ENCODE measurements around the gene GPR148. TPM values are rescaled to one million over a fixed set of nuclear protein-coding genes. Genes with fewer than 3 reads are reported as not detected.
"Not testable (repeated sequence)": the region's sequence is repeated elsewhere in the genome, so short reads cannot be mapped to it uniquely, and the experiment has no call there.

GPR148 gene
- polyA plus RNA-seq, 1 donor (not counting 4 experiments of a cell fraction or from before 2014, with no cell fraction given) = not detected

GRCh38 chr2:130693474-130693873, 35.4 kb upstream of the GPR148 start:
- H3K4me3 ChIP-seq (ENCODE audit: control insufficient read depth in 2 of 3, extremely low read depth in 1 of 3, insufficient read depth in 2 of 3, low read depth in 1 of 3, low read length in 3 of 3); H4K20me1 ChIP-seq (ENCODE audit: control insufficient read depth, extremely low read depth, insufficient read depth, low read length); H2AFZ ChIP-seq (ENCODE audit: control insufficient read depth, low read length); H3K79me2 ChIP-seq (ENCODE audit: control insufficient read depth, insufficient read depth, low read length); FAIRE-seq; H3K9me1 ChIP-seq (ENCODE audit: control insufficient read depth, extremely low read depth, insufficient read depth, low read length); dilution Hi-C loops (cut with MboI; ENCODE audit: extremely low pct_ligation_motif_present, low sequenced_read_pairs); H3K4me1 ChIP-seq (ENCODE audit: control insufficient read depth, extremely low read depth, insufficient read depth, low read length); H3K9me3 ChIP-seq (ENCODE audit: control insufficient read depth, low read depth, low read length); H3K36me3 ChIP-seq (ENCODE audit: control insufficient read depth in 2 of 2, extremely low read depth in 1 of 2, insufficient read depth in 2 of 2, low read length in 2 of 2); H3K27ac ChIP-seq (ENCODE audit: control insufficient read depth, insufficient read depth, low read length); DNase-seq (ENCODE audit: low read depth, low spot score); H3K4me2 ChIP-seq (ENCODE audit: control insufficient read depth, extremely low read depth, insufficient read depth, low read depth, low read length); H3K27me3 ChIP-seq (ENCODE audit: control insufficient read depth, extremely low read depth, insufficient read depth, low read length); H3K9ac ChIP-seq (ENCODE audit: control insufficient read depth, extremely low read depth, insufficient read depth, low read length): not testable (repeated sequence)
- TF ChIP-seq CTCF (optimal IDR thresholded peaks at IDR 0.05 in 1 of 3, IDR thresholded peaks at IDR 0.05 in 1 of 3, conservative IDR thresholded peaks at IDR 0.05 in 1 of 3; ENCODE audit: extremely low read depth in 1 of 3, insufficient read depth in 2 of 3, low read length in 3 of 3) = peak in 1 of 3 experiments; percentile 50

GRCh38 chr2:130703250-130703649, 25.6 kb upstream of the GPR148 start:
- H3K4me3 ChIP-seq (ENCODE audit: control insufficient read depth in 2 of 3, extremely low read depth in 1 of 3, insufficient read depth in 2 of 3, low read depth in 1 of 3, low read length in 3 of 3); H3K9me1 ChIP-seq (ENCODE audit: control insufficient read depth, extremely low read depth, insufficient read depth, low read length); H3K36me3 ChIP-seq (ENCODE audit: control insufficient read depth in 2 of 2, extremely low read depth in 1 of 2, insufficient read depth in 2 of 2, low read length in 2 of 2); H3K9me3 ChIP-seq (ENCODE audit: control insufficient read depth, low read depth, low read length); H3K4me1 ChIP-seq (ENCODE audit: control insufficient read depth, extremely low read depth, insufficient read depth, low read length); H3K27ac ChIP-seq (ENCODE audit: control insufficient read depth, insufficient read depth, low read length); DNase-seq (ENCODE audit: low read depth, low spot score); FAIRE-seq; H3K4me2 ChIP-seq (ENCODE audit: control insufficient read depth, extremely low read depth, insufficient read depth, low read depth, low read length); H3K79me2 ChIP-seq (ENCODE audit: control insufficient read depth, insufficient read depth, low read length); dilution Hi-C loops (cut with MboI; ENCODE audit: extremely low pct_ligation_motif_present, low sequenced_read_pairs); H3K27me3 ChIP-seq (ENCODE audit: control insufficient read depth, extremely low read depth, insufficient read depth, low read length); H3K9ac ChIP-seq (ENCODE audit: control insufficient read depth, extremely low read depth, insufficient read depth, low read length); H2AFZ ChIP-seq (ENCODE audit: control insufficient read depth, low read length); H4K20me1 ChIP-seq (ENCODE audit: control insufficient read depth, extremely low read depth, insufficient read depth, low read length): not testable (repeated sequence)

GRCh38 chr2:130714795-130715194, 14.1 kb upstream of the GPR148 start:
- H3K79me2 ChIP-seq (ENCODE audit: control insufficient read depth, insufficient read depth, low read length); H2AFZ ChIP-seq (ENCODE audit: control insufficient read depth, low read length); DNase-seq (ENCODE audit: low read depth, low spot score); H3K4me2 ChIP-seq (ENCODE audit: control insufficient read depth, extremely low read depth, insufficient read depth, low read depth, low read length); H3K27me3 ChIP-seq (ENCODE audit: control insufficient read depth, extremely low read depth, insufficient read depth, low read length); H4K20me1 ChIP-seq (ENCODE audit: control insufficient read depth, extremely low read depth, insufficient read depth, low read length); dilution Hi-C loops (cut with MboI; ENCODE audit: extremely low pct_ligation_motif_present, low sequenced_read_pairs); H3K36me3 ChIP-seq (ENCODE audit: control insufficient read depth in 2 of 2, extremely low read depth in 1 of 2, insufficient read depth in 2 of 2, low read length in 2 of 2); FAIRE-seq; H3K9ac ChIP-seq (ENCODE audit: control insufficient read depth, extremely low read depth, insufficient read depth, low read length); H3K4me3 ChIP-seq (ENCODE audit: control insufficient read depth in 2 of 3, extremely low read depth in 1 of 3, insufficient read depth in 2 of 3, low read depth in 1 of 3, low read length in 3 of 3); H3K9me1 ChIP-seq (ENCODE audit: control insufficient read depth, extremely low read depth, insufficient read depth, low read length); H3K27ac ChIP-seq (ENCODE audit: control insufficient read depth, insufficient read depth, low read length); H3K4me1 ChIP-seq (ENCODE audit: control insufficient read depth, extremely low read depth, insufficient read depth, low read length); H3K9me3 ChIP-seq (ENCODE audit: control insufficient read depth, low read depth, low read length): not testable (repeated sequence)
